ENCODE results near the gene MCF2L.
A peak's percentile ranks its signal among the peaks of the same experiment; 100 is the strongest.
"Not testable (repeated sequence)": the region's sequence is repeated elsewhere in the genome, so short reads cannot be mapped to it uniquely, and the experiment has no call there.

MCF2L gene

GRCh38 chr13:113029487-113030258 lies 60.7 kb downstream of the MCF2L start:
- DNase-seq, result peak in 17 of 56 donors; percentile 18 to 66 (median 32)

- DNase-seq, result not testable (repeated sequence)
Observed at GRCh38 chr13:113030259-113030640, 61.2 kb downstream of the MCF2L start.

- no peak for DNase-seq
Observed at GRCh38 chr13:113031465-113031864, 62.5 kb downstream of the MCF2L start.

- DNase-seq, result no peak
Observed at GRCh38 chr13:113032291-113032690, 63.3 kb downstream of the MCF2L start.

GRCh38 chr13:113033054-113033850 lies 64.2 kb downstream of the MCF2L start:
- DNase-seq, result no peak

GRCh38 chr13:113034451-113035212 lies 65.6 kb downstream of the MCF2L start:
- DNase-seq, result peak in 35 of 56 donors; percentile 11 to 71 (median 42)

GRCh38 chr13:113035213-113035800 lies 66.3 kb downstream of the MCF2L start:
- DNase-seq, result no peak

GRCh38 chr13:113036401-113036800 lies 67.4 kb downstream of the MCF2L start:
- no peak for DNase-seq

GRCh38 chr13:113040031-113040430 lies 71.0 kb downstream of the MCF2L start:
- no peak for DNase-seq

- DNase-seq, result peak in 28 of 56 donors; percentile 43 to 89 (median 70)
Observed at GRCh38 chr13:113040597-113041292, 71.7 kb downstream of the MCF2L start.

- peak in 50 of 56 donors; percentile 34 to 95 (median 74) for DNase-seq
Observed at GRCh38 chr13:113041293-113041690, 72.3 kb downstream of the MCF2L start.

GRCh38 chr13:113041896-113042295 lies 72.9 kb downstream of the MCF2L start:
- DNase-seq, result peak in 1 of 56 donors; percentile 62

GRCh38 chr13:113042456-113042855 lies 73.4 kb downstream of the MCF2L start:
- no peak for DNase-seq

- no peak for DNase-seq
Observed at GRCh38 chr13:113043001-113043630, 74.1 kb downstream of the MCF2L start.

- no peak for DNase-seq
Observed at GRCh38 chr13:113043931-113044330, 74.9 kb downstream of the MCF2L start.

GRCh38 chr13:113044391-113045114 lies 75.5 kb downstream of the MCF2L start:
- DNase-seq, result peak in 54 of 56 donors; percentile 20 to 92 (median 78)

- peak in 28 of 56 donors; percentile 24 to 69 (median 48) for DNase-seq
Observed at GRCh38 chr13:113045251-113046127, 76.5 kb downstream of the MCF2L start.

All from nucleus accumbens (tissue), 56 donors.